ENCODE results near the gene FBXO33.

The FBXO33 gene

DNA sequence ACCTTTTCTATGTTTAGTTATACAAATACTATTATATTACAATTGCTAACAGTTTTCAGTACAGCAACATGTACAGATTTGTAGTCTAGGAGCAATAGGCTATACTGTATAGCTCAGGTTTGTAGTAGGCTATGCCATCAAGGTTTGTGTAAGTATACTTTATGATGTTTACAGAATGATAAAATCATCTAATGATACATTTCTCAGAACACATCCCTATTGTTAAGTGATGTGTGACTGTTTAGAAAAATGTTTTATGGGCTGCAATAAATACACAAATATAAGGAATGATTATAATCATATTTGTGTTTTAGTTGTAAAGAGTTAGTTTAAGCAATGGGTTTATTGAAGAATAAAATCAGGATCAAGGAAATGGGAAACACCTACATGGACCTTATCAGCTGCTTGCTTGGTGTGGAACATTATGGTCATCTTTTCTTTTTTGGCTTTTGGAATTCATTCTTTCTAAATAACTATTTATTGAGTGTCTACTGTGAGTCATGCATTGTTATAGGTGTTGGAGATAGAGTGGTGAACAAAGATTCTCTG lies 24.5 kb upstream of the FBXO33 start:
- no peak for TF ChIP-seq CTCF (IDR thresholded peaks at IDR 0.05; ENCODE audit: low read length, missing control alignments)
- H3K4me3 ChIP-seq (replicated peaks; ENCODE audit: low read depth, low read length): no peak overlapping the region
- DNase-seq (ENCODE audit: low read depth): no peak

DNA sequence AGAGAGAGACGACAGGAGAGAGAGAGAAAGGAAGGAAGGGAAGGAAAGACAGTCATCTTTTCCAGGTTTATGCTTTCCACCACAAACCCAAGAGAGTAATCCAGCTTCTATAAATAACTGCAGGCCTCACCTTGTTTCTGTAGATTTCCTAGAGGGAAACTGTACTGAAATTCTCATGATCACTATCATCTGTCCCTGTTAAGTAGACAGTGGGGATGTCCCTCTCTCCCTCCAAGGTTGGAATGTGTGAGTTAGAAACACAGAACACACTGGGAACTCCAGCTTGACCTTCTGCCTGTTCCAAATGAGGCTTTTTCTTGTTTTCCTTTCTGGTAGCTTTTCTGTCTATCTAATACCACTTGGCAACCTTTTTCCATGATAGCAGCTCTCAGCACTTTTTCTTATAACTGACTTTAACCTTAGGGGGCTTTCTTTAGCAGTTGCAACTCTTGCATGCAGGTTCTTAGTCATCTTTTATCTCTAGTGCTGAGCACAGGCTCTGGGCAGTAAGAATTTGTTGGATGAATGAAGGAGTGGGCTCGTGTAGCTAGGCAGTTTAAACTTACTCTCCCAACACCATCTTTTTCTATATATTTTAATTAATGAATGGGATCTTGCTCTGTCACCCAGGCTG lies 22.8 kb upstream of the FBXO33 start:
- no peak overlapping the region for H3K4me3 ChIP-seq (replicated peaks; ENCODE audit: low read depth, low read length)
- no peak for DNase-seq (ENCODE audit: low read depth)
- no peak for TF ChIP-seq CTCF (IDR thresholded peaks at IDR 0.05; ENCODE audit: low read length, missing control alignments)

- TF ChIP-seq CTCF (IDR thresholded peaks at IDR 0.05; ENCODE audit: low read length, missing control alignments): no peak
- H3K4me3 ChIP-seq (replicated peaks; ENCODE audit: low read depth, low read length): no peak overlapping the region
- no peak for DNase-seq (ENCODE audit: low read depth)
These were observed 20.4 kb upstream of the FBXO33 start for GRCh38 chr14:39452680-39453079.

DNA sequence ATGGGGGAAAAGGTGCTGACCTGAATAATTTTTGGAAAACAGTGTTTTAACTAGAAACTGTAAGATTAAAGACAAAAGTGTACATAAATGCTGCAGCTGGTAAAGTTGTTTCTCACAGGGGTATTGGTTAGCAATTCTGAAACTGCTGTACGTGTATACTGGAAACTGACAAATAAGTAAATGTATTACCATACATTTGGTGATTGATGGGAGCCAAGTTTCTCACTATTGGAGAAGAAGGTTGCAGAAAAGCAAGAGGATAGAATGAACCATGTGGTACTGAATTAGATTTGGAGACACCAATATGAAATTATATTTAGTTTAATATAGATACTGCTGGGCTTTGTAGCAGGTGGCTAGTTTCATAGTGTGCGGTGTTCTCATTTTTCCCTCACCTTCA lies 19.6 kb upstream of the FBXO33 start:
- DNase-seq (ENCODE audit: low read depth): no peak
- no peak for TF ChIP-seq CTCF (IDR thresholded peaks at IDR 0.05; ENCODE audit: low read length, missing control alignments)
- no peak overlapping the region for H3K4me3 ChIP-seq (replicated peaks; ENCODE audit: low read depth, low read length)

- DNase-seq (ENCODE audit: low read depth): no peak
- H3K4me3 ChIP-seq (replicated peaks; ENCODE audit: low read depth, low read length): no peak overlapping the region
- TF ChIP-seq CTCF (IDR thresholded peaks at IDR 0.05; ENCODE audit: low read length, missing control alignments): no peak
These were observed 15.0 kb upstream of the FBXO33 start for GRCh38 chr14:39447175-39447661.

DNA sequence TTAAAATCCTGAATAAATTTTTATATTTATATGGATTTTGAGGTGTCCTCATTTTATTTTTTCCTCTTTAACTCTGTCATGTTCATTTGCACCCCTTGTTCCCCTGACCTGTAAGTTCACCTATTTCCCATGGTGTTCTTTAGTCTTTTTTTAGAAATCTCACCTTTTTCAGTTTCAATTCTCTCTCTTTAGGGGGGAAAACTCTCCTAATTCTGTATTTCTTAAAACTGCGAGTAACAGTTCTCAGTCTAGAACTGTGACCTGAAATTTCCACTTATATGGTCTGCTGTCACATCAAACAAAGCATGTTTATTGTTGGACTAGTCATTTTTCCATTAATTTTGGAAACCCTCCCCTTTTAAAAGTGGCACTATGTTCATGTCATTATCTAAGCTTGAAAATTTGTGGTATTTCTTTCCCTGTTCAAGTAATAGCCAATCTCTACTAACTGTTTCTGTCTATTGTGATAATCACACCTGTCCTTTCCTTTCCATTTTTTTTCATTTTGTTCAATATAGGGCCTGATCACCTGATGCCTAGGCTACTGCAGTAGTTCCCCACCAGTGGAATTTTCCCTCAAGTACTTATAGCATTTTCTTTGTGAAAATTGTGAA lies 14.0 kb upstream of the FBXO33 start:
- H3K4me3 ChIP-seq (replicated peaks; ENCODE audit: low read depth, low read length): no peak overlapping the region
- TF ChIP-seq CTCF (IDR thresholded peaks at IDR 0.05; ENCODE audit: low read length, missing control alignments): no peak
- DNase-seq (ENCODE audit: low read depth): no peak
